Occipital lobe (tissue), 2 donors: ENCODE data around the gene BCAP31. TPM values are rescaled to one million over a fixed set of nuclear protein-coding genes. Genes with fewer than 3 reads are reported as not detected.
A peak's percentile ranks its signal among the peaks of the same experiment; 100 is the strongest.

Experiments used
- DNase-seq: peaks from one replicate; lab custom pipeline; 2025; lab: John Stamatoyannopoulos, UW
- total RNA-seq: library from RNA; depleted of rRNA; stranded (reverse); fragments of >200 nt; gene quantifications from one replicate; pipeline ENCODE4 v1.2.3, GENCODE V29; 2014

The BCAP31 gene
- 60.2 TPM for total RNA-seq

GRCh38 chrX:153724252-153725038 lies at the start of gene BCAP31, which contains the start of gene ABCD1:
Gene BCAP31, minus strand, starts transcription at chrX:153724387. Its CDS starts 1,143 bp downstream, at chrX:153723244.
Gene ABCD1, plus strand, starts transcription at chrX:153724856. Its CDS starts 411 bp downstream, at chrX:153725267.
- DNase-seq = peak; percentile 83

DNA sequence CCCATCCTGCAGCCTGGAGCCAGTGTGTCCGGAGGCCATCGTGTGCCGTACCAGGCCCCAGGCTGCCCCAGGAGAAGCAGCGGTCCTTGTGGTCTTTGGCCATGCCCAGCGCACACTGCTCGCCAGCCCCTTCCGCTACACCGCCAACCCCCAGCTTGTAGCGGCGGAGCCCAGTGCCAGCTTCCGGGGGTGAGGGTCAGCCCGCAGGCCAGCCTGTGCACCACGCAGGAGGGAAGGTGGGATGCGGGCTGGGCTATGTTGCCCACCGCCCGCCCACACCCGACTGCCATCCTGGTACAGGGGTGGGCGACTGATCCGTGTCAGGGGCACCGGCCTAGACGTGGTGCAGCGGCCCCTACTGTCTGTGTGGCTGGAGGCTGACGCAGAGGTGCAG lies 49.0 kb upstream of the BCAP31 start:
- no peak for DNase-seq

DNA sequence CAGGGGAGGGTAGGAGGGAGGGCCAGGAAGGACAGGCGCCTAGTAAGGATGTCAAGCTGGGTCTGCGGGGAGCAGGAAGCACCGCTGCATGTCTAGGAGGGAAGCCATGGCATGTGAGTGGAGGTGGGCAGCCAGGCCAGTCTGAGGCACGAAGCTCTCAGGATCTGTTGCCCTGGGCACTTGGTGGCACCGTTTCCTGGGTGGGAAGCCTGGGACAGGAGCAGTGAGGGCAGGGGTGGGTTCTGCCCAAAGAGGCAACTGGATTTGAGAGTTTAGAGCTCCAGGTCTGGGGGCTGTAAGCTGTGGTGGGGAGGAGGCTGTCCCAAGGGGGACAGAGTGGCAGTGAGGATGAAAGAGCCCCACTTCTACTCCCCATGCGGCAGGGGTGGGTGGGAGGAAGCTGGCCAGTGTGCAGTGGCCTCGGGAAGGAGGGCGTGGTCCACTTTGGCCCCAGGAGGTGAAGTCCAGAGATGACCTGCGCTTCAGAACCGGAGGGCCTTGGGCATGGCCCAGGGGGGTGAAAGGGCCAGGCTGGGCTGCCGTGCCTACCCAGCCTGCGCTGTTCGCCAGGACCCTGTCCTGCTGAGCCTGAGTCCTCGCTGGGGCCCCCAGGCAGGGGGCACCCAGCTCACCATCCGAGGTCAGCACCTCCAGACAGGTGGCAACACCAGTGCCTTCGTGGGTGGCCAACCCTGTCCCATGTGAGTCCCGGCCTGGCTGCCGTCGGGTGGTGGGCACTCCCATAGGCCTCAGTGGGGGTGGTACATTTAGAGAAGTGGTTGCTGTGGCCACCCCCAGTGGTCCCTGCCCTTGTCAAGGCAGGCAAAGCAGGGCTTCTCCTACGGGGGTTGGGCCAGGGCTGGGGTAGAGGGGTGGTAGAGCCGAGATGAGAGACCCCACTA lies 48.4 kb upstream of the BCAP31 start:
- DNase-seq = no peak

GRCh38 chrX:153771415-153772315 lies 47.5 kb upstream of the BCAP31 start:
- DNase-seq = no peak

DNA sequence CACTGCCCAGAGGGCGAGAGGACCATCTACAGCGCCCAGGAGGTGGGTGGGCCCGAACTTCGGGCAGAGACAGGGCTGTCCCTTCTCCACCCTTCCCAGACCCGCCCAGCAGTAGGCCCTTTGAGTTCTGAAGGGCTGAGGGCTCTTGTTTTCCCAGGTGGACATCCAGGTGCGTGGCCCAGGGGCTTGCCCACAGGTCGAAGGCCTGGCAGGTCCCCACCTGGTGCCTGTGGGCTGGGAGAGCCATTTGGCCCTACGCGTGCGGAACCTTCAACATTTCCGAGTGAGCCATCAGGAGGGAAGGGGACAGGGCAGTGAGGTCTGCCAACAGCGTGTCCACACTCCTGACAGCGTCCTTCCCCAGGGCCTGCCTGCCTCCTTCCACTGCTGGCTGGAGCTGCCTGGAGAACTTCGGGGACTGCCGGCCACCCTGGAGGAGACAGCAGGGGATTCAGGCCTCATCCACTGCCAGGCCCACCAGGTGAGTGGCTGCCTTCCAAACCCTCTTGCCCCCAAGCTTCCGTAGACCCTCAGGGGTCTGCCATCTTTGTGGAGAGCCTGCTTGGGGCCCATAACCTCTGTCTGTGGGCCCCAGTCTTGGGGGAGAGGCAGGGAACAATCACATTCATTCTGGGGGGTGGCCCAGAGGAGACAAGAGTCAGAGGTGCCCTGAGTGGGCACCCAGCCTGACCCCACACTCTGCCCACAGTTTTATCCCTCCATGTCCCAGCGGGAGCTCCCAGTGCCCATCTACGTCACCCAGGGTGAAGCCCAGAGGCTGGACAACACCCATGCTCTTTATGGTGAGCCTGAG lies 46.6 kb upstream of the BCAP31 start:
- no peak for DNase-seq

DNA sequence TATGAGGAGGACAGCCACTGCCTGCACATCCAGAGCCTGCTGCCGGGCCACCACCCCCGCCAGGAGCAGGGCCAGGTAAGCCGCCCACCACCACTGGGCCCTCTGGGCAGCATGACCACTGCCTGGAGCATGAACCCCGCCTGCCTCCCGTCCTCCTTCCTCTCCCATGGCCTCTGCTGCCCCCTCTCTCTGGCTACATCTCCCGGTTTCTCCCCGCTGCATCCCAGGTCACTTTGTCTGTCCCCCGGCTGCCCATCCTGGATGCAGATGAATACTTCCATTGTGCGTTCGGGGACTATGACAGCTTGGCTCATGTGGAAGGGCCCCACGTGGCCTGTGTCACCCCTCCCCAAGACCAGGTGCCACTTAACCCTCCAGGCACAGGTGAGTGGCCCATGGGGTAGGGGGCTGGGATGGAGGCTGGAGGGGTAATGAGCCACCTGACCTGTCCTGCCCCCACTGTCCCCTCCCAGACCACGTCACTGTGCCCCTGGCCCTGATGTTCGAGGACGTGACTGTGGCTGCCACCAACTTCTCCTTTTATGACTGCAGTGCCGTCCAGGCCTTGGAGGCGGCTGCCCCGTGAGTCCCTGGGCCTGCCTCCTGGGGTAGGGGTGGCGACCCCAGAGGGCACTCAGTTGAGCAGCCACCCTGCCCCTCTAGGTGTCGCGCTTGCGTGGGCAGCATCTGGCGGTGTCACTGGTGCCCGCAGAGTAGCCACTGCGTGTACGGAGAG lies 45.8 kb upstream of the BCAP31 start:
- DNase-seq = no peak

GRCh38 chrX:153769158-153769864 lies 45.1 kb upstream of the BCAP31 start:
- no peak for DNase-seq

DNA sequence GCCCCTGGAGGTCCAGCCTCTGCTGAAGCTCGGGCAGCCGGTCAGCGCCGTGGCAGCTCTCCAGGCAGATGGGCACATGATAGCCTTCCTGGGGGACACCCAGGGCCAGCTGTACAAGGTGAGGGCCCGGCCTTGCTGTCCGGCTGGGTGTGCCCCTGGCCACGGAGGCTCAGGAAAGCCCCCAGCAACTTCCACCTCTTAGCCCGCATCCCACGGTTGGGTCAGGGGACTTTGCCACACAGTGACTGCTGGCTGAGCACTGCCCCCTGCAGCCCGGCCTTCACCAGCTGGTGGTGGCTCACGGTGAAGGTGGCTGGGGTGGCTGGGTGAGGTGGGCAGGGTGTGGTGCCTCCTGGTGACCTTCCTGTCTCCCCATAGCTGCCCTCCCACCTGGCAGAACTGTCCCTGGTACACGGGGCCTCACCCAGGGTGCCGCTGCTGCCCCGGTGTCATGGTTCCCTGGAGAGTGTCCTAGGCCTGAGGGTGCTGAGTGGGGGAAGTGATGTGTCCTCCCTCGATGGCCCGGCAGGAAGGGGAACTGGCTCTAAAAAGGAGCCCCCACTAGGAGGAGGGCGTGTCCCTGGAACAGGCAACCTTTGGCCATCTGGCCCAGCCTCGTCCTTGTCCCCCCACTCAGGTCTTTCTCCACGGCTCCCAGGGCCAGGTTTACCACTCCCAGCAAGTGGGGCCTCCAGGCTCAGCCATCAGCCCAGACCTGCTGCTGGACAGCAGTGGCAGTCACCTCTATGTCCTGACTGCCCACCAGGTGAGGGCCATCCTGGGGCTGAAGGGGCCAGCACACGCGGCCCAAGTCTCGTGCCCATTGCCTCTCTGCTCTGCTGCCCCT lies 44.3 kb upstream of the BCAP31 start:
- no peak for DNase-seq

- no peak for DNase-seq
Observed at GRCh38 chrX:153767674-153768055, 43.5 kb upstream of the BCAP31 start.

DNA sequence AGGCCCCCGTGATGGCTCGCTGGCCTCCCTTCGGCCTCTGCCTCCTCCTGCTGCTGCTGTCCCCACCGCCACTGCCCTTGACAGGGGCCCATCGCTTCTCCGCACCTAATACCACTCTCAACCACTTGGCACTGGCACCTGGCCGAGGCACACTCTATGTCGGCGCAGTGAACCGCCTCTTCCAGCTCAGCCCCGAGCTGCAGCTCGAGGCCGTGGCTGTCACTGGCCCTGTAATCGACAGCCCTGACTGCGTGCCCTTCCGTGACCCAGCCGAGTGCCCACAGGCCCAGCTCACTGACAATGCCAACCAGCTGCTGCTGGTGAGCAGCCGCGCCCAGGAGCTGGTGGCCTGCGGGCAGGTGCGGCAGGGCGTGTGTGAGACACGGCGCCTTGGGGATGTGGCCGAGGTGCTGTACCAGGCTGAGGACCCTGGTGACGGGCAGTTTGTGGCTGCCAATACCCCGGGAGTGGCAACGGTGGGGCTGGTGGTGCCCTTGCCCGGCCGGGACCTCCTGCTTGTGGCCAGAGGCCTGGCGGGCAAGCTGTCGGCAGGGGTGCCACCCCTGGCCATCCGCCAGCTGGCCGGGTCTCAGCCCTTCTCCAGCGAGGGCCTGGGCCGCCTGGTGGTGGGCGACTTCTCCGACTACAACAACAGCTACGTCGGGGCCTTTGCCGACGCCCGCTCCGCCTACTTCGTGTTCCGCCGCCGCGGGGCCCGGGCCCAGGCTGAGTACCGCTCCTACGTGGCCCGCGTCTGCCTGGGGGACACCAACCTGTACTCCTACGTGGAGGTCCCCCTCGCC lies 42.9 kb upstream of the BCAP31 start:
- no peak for DNase-seq

GRCh38 chrX:153766098-153766817 lies 42.1 kb upstream of the BCAP31 start:
- peak; percentile 27 for DNase-seq

DNA sequence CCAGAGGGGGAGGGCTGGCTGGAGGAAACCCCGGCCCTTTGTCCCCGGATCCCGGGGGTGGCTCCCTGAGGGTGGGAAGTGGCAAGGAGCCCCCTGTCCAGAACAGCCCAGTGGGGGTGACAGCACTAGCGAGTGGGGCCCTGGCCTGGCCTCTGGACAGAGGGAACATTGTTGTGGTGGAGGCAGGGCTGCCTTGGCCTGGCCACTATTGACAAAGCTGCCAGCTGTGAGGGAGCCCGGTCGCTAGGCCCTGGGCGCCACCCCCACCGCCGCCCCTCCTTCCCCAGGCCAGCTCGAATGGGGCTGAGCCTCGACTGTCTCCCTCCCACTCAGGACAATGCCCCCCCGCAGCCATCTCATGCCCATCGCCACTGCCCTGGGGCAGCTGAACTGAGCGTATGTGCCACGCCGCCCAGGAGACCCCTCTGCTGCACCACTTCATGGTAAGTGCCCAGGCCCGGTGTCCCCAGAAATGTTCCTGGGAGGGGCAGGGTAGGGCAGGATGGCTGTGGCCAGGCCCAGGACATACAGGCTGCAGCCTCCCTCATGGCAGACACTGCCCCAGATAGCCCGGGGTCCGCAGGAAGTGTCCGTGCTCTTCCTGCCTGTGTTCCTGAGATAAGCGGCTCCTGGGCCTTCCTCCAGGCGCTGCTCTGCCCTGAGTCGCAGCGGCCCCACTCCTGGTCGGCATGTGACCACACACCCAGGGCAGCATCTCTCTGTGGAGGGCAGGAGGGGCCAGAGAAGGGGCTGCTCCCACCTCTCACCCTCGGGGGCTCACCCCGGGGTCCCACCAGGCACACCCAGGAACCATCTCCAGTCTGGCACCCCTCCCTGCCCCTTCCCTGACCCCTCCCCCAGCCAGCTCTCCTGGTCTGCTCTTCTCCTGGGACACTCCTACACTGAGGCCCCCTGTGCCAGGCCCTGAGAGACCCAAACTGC lies 41.2 kb upstream of the BCAP31 start:
- peak; percentile 82 for DNase-seq

GRCh38 chrX:153764786-153765137 lies 40.6 kb upstream of the BCAP31 start:
- no peak for DNase-seq

DNA sequence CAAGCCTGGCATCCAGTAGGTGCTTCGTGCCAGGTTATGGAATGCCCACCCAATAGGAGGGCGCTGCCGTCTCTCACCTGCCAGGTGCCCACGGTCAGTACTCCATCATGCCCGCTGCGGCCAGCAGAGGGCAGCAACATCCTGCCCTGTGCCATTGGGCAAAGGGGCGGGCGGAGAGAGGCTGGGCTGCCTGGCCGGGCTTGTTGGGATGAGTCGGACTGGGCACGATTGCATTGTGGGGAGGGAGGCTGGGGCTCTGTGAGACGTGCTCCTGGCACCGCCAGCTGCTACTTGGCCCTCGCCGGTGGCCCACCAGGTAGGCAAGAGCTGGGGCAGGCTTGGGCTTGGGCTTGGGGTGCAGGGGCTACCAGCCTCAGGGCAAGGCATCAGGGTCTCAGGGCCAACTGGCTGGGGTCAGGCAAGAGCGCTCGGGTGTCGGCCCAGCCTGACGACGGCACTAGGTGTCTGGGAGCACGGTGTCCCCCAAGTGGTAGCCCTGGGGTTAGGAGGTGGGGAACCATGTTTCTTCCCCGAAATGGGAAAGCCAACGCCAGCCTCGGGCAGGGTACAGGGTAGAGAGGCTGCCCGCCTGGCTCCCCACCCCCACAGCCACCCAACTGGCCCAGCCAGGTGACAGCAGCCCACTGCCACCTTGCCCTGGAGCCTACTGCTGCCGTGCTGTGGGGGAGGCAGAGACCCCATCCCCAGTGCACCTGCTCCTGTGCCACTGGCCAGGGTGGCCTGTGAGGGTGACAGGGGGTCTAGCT lies 40.0 kb upstream of the BCAP31 start, which contains the start of gene PLXNB3:
TSS of gene PLXNB3 (plus strand) at position 261 of the 767 bp plus-strand sequence. CDS start 1,287 bp downstream, outside the sequence.
- peak; percentile 71 for DNase-seq
